Measurements from ENCODE around the gene EFNB3. TPM values are rescaled to one million over a fixed set of nuclear protein-coding genes. Genes with fewer than 3 reads are reported as not detected.

EFNB3 gene, protein sequence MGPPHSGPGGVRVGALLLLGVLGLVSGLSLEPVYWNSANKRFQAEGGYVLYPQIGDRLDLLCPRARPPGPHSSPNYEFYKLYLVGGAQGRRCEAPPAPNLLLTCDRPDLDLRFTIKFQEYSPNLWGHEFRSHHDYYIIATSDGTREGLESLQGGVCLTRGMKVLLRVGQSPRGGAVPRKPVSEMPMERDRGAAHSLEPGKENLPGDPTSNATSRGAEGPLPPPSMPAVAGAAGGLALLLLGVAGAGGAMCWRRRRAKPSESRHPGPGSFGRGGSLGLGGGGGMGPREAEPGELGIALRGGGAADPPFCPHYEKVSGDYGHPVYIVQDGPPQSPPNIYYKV
- total RNA-seq: not detected

GRCh38 chr17:7704601-7705268 is at the start of gene EFNB3:
TSS of gene EFNB3 (plus strand) at chr17:7705202. CDS start at chr17:7705599, 397 bp downstream.
- DNase-seq: no peak

GRCh38 chr17:7655541-7655840 is 49.5 kb upstream of the EFNB3 start:
- no peak for DNase-seq

DNA sequence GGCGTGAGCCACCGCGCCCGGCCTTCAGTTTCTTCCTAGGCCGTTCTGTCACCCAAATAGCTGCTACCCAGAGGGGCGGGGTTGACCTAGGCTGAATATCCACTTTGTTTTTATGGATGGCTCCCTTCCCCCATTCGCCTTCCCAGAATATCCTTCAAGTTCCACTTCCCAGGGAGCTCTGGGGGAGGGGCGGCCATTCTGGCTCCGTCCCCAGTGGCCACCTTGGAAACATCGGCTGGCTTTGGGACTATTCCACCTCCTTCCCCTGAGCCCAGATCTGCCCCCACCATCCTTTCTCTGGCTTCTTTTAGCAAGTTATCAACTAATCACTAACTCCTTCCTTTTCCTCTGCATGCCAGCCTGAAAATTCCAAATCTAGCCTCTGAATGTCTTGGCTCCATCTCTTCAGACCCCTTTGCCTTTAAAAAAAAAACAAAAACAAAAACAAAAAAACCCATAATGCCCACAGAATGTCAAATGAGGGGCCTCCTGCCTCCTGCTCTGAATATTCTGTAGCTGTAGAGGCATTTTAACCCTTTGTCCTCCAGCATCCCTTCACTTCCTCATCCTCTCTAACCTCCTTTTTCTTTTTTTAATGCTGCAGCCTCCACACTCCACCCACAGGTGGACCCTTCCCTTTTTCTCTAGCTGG is 47.9 kb upstream of the EFNB3 start:
- no peak for DNase-seq

- no peak for DNase-seq
Observed at GRCh38 chr17:7667656-7668406, 37.2 kb upstream of the EFNB3 start.

- no peak for DNase-seq
Observed at GRCh38 chr17:7668482-7668881, 36.5 kb upstream of the EFNB3 start.

GRCh38 chr17:7673239-7673638 is 31.8 kb upstream of the EFNB3 start:
- DNase-seq: no peak

GRCh38 chr17:7674934-7675333 is 30.1 kb upstream of the EFNB3 start:
- DNase-seq: no peak

DNA sequence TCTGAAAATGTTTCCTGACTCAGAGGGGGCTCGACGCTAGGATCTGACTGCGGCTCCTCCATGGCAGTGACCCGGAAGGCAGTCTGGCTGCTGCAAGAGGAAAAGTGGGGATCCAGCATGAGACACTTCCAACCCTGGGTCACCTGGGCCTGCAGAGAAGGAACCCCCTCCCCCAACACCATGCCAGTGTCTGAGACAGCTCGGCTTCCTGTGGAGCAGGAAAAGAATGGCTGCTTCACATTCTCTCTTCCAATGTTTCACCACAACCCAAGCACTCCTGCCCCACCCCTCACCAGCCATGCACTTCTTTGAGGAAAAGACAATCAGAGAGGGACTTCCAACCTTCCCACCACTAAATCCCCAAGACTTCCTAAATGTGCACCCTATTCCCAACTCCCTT is 28.5 kb upstream of the EFNB3 start:
- DNase-seq: no peak

DNA sequence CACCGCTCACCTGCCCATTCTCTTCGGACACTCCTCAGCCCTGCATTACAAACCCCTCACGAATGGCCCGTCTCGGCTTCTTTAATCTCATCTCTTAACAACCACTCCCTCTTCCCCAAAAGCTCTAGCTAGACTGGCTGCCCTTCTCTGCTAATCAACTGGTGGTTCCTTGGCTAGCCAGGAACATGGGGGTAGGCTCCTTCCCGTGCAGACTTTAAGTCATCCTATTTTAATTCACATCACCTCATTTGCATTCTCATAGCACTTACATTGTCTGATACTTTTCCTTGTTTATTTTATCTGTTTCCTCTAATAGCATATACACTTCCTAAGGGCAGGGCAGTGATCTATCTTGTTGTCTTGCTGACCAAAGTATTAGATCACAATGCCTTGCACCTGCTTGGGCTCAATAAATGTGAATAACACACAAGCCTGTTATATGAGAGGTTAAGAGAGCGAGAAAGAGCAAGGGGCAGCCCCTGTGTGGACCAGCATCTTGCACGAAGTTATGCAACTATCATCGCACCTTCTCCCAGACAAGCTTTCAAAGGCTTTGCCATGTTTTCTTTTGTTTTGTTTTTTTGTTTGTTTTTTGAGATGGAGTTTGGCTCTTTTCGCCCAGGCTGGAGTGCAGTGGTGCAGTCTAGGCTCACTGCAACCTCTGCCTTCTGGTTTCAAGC is 27.5 kb upstream of the EFNB3 start:
- DNase-seq: no peak

GRCh38 chr17:7684851-7685532 is 20.0 kb upstream of the EFNB3 start:
- DNase-seq: no peak

DNA sequence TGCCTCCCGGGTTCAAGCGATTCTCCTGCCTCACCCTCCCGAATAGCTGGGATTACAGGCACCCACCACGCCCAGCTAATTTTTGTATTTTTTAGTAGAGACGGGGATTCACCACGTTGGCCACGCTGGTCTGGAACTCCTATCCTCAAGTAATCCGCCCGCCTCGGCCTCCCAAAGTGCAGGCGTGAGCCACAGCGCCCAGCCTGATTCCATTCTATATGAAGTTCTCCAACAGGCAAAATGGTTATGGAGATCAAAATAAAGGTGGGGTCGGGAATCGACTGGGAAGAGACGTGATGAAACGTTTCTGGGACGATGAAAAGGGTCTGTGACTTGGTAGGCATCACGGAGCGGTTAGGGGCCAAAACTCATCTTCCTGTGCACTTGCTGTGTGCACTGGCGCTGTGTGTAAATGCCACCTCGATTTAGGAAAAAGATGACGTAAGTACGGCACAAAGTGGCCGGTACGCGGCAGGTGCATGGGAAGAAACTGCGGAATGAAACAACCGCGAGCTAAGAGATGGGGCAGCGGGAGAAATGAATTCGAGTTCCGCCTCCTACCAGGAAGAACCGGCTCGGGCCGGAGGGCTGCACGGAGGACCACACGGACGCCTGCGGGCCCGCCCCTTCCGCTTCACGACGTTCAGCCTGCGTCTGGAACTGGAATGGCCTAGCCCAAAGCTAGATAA is 19.3 kb upstream of the EFNB3 start:
- DNase-seq: peak; percentile 86

- peak; percentile 74 for DNase-seq
Observed at GRCh38 chr17:7686222-7687071, 18.6 kb upstream of the EFNB3 start.

DNA sequence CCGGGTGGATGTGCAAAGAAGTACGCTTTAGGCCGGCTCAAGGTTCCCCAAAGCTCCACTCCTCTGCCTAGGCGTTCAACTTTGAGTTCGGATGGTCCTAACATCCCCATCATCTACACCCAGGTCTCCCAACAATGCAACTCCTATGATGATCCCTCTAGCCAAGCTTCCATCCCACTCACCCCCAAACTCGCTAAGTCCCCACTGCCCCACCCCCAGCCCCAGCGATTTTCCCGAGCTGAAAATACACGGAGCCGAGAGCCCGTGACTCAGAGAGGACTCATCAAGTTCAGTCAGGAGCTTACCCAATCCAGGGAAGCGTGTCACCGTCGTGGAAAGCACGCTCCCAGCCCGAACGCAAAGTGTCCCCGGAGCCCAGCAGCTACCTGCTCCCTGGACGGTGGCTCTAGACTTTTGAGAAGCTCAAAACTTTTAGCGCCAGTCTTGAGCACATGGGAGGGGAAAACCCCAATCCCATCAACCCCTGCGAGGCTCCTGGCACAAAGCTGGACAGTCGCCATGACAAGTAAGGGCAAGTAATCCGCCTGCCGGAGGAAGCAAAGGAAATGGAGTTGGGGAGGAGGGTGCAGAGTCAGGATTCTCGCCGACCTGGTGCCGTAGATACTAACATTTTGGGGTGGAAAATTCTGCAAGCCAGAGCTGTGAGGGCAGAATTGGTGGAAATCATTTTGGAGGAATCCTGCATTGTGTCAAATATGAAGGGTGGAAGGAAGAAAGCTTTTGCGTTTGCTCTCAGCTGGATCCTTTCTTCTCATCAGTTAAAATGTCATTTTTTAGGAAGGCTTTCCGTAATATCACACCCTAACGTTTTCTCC is 17.7 kb upstream of the EFNB3 start, which contains the start of gene TP53:
TP53 (minus strand) TSS at position 419 of the 836 bp plus-strand sequence. CDS start 10,896 bp downstream, outside the sequence.
- DNase-seq: peak; percentile 88

GRCh38 chr17:7687908-7688807 is 16.8 kb upstream of the EFNB3 start, which contains the start of gene WRAP53:
TSS of gene WRAP53 (plus strand) at chr17:7688477. CDS start at chr17:7688649, 172 bp downstream.
- DNase-seq: peak; percentile 93

GRCh38 chr17:7688808-7689316 is 16.1 kb upstream of the EFNB3 start:
- no peak for DNase-seq

DNA sequence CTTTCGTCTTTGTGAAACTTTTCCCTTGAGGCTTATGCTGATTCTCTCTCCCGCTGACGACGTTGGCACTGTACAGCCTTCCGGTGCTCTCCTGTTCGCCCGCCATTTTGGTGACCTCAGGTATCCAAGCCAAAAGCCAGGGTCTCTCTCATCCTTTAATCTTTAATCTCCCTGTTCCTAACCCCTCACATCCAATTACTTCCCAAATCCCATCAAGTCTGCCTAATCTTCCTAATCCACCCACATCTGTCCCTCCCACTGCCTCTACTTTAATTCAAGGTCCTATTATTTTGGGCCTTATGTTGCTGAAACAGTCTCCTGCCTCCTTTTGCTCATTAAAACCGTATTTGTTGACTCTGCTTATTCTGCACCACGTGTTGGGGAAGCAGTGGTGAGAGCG is 9.4 kb upstream of the EFNB3 start:
- DNase-seq: no peak

- no peak for DNase-seq
Observed at GRCh38 chr17:7697828-7698588, 7.0 kb upstream of the EFNB3 start.
